IPS-NIHi7 (cell line): ENCODE data around the gene KRTAP3-2.

Experiments
- DNase-seq: peaks from one replicate; pipeline ENCODE4 v3.0.0; 2012; ENCODE audit warnings: mixed read lengths; ENCODE audit errors: extremely low spot score

Gene KRTAP3-2

DNA sequence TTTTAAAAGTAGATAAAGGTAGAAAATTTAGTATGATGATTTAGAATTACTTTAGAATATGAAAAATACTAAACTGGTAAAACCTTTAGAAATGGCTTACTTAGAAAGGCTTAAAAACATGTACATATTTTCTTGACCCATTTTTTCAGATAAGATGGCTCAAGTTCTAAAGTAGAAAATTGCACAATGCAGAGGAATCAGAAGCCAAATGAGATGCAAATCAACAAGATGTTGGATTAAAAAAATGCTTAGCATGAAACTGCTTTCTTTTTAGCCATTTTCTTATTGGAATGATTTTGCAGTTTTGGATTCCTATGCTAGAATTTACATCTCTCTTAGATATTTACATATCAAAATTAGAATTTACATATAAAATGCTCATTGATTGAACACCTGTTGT, 10.7 kb upstream of the KRTAP3-2 start:
- no peak for DNase-seq

DNA sequence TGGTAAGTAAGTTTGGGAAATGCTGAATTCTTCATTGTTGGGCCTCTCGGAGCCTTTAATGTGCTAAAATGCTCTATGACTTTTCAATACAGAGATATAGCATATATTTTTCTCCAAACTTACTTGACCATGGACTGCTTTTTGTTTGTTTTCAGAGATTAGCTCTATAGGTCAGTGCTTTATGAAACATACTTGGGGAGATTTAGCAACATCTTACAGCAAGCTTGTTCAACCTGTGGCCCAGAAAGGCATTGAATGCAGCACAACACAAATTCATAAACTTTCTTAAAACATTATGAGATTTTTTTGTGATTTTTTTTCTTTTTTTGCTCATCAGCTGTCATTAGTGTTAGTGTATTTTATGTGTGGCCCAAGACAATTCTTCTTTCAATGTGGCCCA, 10.2 kb upstream of the KRTAP3-2 start:
- DNase-seq: no peak

DNA sequence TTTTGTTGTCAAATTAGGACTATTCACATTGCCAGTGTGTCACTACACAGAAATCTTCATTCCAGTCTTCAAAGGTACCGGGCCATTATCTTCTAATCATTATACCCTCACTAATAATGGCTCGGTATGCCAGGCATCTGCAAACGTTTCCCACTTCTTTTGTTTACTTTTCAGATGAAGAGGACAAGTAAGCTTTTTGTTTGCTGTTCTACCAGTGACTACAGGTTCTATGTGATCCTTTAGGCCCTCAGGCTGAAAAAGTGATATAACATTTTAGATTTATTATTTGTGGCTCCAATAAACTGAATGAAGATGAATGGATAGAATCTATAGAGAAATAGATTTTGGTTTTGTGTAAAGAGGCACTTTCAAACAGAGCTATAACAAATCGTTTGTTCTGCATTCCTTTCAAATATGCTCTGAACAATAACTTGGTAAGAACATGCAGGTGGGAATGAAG, 9.6 kb upstream of the KRTAP3-2 start:
- DNase-seq: no peak

DNA sequence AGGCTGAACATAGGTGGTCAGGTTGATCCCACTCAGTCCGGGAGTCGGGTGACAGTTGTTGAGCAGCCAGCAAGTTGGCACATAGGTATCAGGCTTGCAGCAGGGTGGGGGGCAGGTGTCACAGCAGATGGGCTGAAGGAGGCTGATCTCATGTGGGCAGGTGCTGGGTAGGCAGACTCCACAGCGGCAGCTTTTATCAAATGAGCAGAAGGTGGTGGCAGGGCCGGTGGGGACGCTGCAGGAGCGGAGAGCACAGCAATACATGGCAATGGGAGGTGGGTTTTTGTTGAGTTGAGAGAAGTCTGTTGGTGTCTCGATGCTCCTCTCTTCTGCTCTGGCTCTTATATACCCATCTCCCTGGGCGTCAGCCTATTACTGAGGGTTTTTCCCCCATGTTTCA, 9.1 kb upstream of the KRTAP3-2 start, which contains the start of gene KRTAP3-1:
KRTAP3-1 (minus strand) TSS at position 318 of the 400 bp plus-strand sequence; CDS start at position 264, 54 bp downstream.
- DNase-seq: peak; percentile 15

DNA sequence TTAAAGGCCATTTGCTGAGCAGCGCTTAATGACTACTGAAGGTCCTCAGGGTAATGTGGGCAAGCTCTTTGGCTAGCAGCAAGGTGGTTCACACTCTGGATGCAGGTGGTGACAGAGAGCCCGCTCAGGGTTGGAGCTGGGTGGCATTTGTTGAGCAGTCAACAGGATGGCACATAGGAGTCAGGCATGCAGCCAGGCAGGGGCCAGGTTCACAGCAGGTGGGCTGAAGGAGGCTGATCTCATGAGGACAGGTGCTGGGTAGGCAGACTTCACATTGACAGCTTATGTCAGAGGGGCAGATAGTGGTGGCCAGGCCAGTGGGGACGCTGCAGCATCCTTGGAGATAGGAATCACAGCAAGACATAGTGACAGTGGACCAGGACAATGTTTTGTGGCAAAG, 4.7 kb upstream of the KRTAP3-2 start:
- DNase-seq: no peak

DNA sequence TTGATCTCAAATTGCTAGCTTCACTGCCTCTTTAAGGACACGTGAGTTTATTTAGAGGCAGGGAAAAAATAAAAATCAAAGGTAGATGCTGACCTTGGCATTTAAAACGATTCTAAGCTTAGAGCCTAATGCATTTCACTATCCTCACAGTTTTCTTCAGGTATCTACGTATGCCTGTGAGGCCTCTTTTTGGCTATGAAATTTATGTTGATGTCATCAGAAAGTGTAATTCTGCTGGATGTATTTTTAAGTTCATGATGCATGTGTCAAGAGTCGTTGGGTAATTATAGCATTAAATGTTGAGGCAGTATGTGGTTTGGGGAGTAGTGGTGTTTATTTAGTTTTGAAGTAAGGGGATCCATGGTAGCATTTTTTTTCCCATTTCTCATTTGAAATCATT, 4.2 kb upstream of the KRTAP3-2 start:
- no peak for DNase-seq

DNA sequence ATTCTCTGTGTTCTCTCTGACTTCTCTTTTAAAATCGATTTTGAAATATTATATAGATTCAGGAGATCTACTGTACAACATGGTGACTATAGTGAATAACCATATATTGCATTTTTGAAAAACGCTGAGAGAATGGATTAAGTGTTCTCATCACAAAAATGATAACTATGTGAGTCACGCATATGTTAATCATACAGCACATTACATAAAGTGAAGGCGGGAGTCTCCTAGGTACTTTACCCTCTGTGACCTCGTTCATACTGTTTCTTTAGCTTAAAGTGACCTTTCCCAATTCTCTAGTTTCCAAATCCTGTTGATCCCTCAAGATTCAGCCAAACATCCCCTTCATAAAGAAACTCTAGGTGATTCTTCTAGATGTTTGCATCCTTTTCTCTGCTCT, 3.1 kb upstream of the KRTAP3-2 start:
- DNase-seq: no peak

DNA sequence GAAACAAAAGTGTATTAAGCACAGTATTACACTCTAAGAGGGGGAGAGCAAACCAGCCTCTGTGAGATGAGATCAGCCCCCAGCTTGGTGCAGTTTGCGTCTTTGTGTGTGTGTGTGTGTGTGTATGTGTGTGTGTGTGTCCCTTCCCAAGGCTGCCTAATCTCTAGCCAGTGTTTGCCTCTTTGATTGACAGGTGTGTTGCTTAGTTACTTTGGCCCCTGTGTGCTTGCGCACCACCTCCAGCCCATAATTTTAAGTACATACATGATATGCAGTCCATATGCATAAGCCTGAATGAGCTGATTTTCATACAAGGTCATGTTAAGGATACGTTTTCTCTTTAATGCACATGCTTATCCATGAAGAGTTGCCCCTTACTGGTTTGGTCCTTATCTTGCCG, 2.1 kb upstream of the KRTAP3-2 start:
- no peak for DNase-seq

DNA sequence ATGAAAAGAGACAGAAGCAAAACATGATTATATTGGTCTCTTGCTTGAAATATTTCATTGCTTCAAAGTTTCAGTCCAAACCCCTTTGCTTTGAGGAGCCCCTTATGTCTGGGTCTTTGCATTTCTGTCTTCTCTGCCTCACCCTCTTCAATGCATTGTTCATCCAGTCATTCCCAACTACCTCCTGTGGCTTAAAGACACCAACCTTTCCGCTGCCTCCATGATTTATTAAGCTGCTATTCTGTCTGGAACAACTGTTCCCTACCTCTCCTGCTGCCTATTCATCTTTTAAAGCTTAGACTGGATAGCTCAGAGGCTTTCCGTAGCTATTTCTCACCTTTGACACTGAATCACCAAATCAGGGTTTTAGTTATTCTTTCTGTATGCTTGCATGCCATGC, 2.3 kb downstream of the KRTAP3-2 start:
- no peak for DNase-seq

DNA sequence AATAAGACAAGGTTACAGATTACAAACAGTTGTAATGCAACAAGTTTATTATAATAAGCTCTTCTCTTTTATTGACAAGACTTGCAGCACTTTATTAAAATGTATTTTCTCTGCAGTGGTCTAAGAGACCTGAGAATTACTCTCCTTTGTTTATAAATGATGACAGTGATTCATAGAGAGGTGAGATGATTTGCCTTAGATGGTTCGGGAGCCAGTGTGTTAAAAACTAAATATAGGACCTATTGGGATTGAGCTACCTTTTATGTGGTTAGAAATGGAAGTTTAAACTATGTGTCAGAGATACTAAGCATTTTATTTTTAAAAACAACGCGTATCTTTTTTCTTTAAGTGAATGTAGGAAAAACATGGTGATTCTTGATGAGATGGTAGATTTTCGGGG, 2.9 kb downstream of the KRTAP3-2 start:
- DNase-seq: no peak

DNA sequence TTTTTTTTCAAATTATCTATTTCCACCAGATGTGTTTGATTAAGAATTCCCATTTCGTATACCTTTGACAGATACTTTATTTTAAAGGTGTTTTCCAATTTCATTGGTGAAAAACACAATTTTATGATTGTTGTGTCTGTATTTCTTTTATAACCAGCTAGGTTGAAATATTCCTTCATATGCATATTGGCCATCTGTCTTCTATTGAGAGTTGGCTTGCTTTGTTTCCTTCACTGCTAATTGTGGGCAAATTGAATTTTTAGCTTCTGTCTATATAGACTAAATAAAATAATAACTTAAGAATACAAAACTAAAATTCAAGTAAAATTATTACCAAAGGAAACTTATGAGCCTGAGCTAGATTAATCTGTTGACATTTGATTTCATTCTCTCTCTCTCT, 4.6 kb downstream of the KRTAP3-2 start:
- no peak for DNase-seq

DNA sequence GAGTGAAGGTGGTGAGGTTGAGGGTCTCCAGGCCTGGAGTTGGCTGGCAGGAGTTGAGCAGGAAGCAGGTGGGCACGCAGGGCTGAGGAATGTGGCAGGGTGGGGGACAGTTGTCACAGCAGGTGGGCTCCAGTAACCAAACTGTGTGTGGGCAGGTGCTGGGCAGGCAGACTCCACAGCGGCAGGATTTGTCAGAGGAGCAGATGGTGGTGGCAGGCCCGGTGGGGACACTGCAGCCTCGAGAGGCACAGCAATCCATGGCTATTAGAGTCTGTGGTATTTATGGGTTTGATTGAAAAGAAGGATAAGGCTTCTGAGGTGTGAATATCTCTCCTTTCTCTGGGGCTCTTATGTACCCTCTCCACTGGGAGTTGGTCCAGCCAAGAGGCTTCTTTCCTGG, 5.9 kb downstream of the KRTAP3-2 start, which contains the start of gene KRTAP3-3:
KRTAP3-3 (minus strand) TSS at position 326 of the 400 bp plus-strand sequence; CDS start at position 259, 67 bp downstream.
- DNase-seq: no peak

DNA sequence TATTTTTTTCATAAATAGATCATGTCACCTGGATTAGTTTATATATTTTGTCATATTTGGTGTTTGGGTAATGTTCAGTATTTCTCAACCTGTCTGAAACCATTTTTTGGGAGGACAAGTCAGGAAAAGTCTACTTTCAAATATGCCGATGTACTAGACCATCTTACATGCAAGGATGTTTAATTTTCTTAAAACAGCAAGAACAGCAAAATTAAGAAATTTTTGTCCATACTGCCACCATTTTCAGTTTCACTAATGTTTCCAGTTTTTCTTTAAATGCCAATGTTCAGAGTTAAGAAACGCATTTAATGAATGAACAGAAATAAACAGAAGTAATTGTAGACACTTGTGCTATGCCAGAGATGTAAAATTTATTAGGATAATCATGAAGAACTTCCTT, 6.6 kb downstream of the KRTAP3-2 start:
- no peak for DNase-seq

DNA sequence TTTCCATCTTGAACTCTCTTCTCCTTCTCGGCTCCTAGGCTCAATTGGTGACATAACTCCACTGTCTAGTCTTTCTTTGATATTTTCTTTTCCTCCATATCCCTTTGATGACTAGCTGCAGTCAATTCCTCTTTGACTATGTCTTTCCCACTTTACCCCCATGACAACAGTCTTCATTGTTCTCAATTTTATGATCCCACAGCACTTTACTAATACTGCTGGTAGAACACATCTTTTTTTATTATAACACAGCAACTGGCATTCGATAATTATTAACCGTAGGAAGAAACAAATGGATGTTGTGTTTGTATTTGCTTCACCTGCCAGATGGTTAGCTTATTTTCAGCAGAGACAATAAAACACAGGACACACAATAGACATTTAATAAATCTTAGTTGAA, 7.0 kb downstream of the KRTAP3-2 start:
- DNase-seq: no peak

DNA sequence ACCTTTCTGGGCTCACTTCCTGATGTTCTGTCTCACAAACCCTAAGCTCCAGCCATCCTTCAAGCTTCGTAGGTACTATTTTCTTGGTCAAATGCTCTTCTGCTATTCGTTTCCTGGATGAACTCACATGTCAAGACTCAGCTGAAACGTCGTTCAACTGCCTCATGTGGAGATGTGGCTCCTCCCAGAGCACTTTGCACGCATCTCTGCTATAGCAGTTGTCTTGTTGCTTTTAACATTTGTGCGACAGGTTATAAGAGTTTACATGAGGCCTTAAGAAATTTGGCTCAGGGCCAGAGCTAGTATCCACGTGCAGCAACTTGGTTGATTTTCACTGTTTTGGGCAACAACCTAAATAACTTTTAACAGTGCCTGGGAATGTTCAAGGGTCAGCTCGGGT, 12.8 kb downstream of the KRTAP3-2 start:
- no peak for DNase-seq

DNA sequence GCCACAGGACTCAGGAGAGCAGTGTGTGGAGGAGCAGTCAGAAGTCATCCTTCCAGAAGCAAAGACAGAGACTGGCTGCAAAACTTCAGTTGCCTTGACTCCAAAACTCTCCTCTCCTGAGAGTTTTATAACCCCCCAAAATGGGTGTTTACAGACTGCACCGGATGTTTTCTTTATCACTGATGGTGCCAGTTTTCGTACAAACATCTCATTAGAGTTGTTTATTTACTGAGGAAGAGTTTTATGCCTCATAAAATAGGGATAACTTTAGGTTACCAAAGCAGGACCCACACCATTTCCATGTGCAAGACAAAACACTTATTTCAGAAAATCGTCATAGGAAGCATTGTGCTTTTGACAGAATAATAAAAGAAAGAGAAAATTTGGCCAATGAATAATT, 15.5 kb downstream of the KRTAP3-2 start, which contains the start of gene KRT40:
KRT40 (minus strand) TSS at position 101 of the 400 bp plus-strand sequence; CDS start at position 48, 53 bp downstream.
- no peak for DNase-seq

DNA sequence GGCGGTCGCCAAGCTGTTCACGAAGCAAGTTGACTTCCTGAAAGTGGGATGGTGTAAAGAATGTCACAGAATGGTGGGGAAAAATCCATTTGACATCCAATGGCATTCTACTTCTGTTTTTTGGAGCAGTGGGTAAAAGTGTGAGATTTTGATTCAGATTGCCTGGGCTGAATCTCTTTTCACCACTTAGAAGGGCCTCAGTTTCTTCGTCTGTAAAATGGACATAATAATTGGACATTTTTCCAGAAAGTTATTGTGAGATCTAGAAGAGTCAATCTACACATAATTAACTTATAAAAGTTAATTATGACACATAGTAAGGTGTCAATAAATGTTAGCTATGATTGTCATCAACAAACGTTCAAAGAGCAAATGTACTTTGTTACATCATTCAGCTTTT, 18.6 kb downstream of the KRTAP3-2 start:
- DNase-seq: no peak

DNA sequence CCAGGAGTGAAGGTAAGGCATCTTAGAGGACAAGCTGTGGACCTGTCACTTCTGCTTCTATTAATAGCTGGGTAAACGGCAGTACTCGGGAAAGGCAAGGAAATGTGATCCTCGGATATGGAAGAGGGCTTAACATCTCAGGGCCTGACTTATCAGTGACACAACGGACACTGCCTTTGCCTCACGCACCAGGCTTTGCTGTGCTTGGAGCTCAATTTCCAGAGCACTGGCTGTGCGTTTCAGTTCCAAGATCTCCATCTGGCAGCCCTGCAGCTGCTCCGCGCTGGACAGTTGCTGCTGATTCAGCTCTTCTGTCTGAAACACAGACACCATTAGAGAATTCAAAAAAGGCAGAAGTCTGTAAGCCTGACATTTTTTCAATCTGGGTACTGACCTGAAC, 19.1 kb downstream of the KRTAP3-2 start:
- no peak for DNase-seq

DNA sequence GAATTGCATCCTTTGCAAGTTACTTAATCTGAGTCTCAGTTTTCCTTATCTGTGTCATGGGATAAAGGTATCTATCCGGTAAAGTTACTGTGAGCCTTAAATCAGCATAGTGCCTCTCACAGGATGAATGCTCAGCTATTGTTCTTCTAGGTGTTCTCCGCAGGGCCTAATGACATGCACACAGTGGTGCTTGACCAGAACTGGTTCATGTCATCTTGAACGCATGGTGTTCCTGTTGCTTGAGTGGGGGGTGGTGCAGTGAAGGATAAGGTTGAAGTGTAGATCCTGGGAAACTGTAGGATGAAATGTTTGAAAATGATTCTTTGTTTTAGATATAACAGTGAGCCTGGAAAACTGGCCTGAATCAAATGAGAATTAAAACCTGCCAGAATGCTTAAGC, 19.6 kb downstream of the KRTAP3-2 start:
- no peak for DNase-seq

DNA sequence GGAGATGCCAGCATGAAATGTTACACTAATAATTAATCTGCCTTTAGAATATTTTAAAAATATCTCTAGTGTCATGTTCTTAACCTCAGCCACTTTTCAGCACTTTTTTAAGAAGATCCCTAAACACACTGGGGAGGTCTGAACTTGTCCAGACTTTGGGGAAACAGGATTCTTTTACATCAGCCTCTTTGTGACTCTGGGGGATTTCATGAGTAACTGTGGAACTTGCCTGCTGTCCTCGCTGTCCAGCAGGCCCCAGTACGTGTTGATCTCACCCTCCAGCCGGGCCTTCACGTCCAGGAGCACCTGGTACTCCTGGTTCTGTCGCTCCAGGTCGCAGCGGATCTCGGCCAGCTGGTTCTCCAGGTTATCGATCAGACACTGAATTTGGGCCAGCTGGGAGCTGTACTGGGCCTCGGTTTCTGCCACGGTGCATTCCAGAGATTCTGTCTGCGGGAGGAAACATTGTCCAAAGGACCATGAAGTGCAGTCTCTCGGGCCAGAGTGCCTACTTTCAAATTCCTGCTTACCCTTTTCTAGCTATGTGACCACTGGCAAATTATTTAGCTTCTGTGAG, 21.0 kb downstream of the KRTAP3-2 start:
- no peak for DNase-seq

DNA sequence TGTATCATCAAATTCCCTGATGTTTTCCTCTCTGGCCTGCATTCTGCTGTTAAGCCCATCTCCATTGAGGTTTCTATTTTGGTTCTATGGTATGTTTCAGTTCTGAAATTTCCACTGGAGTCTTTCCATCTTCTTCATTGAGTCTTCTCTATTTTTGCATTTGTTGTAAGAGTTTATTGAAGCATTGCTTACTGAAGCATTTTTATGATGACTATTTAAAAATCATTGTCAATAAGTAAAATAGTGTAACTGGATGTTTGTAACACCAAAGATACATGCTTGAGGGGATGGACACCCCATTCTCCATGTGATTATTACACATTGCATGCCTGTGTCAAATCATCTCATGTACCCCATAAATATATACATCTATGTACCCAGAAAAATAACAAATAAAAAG, 24.2 kb downstream of the KRTAP3-2 start:
- no peak for DNase-seq

DNA sequence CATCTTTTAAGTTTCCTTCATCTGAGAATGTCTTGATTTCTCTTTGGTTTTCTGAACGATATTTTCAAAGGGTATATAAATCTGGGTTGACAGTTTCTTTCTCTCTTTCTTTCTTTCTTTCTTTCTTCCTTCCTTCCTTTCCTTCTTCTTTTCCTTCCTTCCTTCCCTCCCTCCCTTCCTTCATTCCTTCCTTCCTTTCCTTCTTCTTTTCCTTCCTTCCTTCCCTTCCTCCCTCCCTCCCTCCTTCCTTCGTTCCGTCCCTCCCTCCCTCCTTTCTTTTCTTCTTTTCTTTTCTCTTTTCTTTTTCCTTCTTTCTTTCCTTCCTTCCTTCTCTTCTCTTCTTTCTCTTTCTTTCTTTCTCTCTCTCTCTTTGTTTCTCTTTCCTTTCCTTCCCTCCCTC, 25.3 kb downstream of the KRTAP3-2 start:
- DNase-seq: no peak

DNA sequence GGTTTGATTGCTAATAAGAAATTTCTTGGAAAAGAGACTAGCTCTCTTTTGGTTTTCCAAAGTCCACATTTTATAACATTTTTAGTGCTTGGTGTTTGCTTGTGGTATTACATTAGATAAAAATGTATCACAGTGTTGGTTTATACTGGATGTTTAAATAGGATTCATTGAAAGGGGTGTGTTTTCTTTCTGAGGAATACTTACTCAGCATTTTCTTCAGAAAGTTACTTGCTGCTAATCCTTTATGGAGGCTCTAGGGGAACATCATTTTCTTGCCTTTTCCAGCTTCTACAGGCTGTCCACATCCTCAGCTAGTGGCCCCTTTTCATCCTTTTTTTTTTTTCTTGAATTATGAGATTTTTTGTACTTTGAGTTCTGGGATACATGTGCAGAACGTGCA, 32.1 kb downstream of the KRTAP3-2 start:
- DNase-seq: no peak

DNA sequence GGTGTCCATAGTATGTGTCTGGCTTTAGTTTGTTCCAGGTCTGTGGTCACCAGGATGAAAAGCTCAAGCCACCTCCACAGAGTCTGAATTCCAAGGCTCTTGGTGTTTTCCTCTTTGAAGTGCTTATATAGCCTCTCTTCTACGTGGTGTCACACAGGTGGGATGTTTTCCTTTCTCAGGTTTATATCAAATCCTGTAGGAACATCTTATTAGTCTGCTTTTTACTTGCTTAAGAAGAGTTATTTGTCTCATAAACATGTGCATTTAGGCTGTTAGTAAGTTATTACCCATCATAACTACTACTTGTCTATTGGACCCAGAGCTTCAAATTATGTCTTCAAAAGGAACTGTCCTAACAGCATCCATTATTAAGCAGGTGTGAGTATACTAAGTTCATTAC, 32.9 kb downstream of the KRTAP3-2 start, which contains the start of gene KRT39:
KRT39 (minus strand) TSS at position 101 of the 400 bp plus-strand sequence; CDS start at position 9, 92 bp downstream.
- no peak for DNase-seq
